ENCODE data around the gene DISC1.
"Not testable (repeated sequence)": the region's sequence is repeated elsewhere in the genome, so short reads cannot be mapped to it uniquely, and the experiment has no call there.

The DISC1 gene

GRCh38 chr1:231763456-231763855 lies 136.9 kb downstream of the DISC1 start:
- DNase-seq (ENCODE audit: low read depth in 2 of 2, low spot score in 1 of 2): no peak

GRCh38 chr1:231765825-231766224 lies 139.2 kb downstream of the DISC1 start:
- not testable (repeated sequence) for DNase-seq (ENCODE audit: low read depth in 2 of 2, low spot score in 1 of 2)

- DNase-seq (ENCODE audit: low read depth in 2 of 2, low spot score in 1 of 2): no peak
Measured at GRCh38 chr1:231767471-231767870, 140.9 kb downstream of the DISC1 start.

DNA sequence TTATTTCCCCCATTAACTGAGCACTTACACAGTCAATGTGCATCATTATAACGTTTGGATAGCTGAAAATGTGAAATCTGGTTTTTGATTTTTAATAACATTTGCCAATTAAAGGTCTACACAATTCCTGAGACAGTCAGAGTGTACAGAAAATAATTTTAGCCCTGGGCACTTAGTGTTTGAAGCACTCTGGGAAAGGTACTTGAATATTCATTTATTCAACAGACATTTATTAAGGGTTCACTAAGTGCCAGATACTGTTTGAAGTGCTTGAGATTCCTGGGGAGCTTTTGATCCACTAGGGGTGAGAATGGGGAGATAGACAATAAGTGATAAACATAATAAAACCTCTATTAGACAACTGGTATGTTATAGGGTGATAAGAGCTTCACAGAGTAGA lies 141.8 kb downstream of the DISC1 start:
- no peak for DNase-seq (ENCODE audit: low read depth in 2 of 2, low spot score in 1 of 2)

DNA sequence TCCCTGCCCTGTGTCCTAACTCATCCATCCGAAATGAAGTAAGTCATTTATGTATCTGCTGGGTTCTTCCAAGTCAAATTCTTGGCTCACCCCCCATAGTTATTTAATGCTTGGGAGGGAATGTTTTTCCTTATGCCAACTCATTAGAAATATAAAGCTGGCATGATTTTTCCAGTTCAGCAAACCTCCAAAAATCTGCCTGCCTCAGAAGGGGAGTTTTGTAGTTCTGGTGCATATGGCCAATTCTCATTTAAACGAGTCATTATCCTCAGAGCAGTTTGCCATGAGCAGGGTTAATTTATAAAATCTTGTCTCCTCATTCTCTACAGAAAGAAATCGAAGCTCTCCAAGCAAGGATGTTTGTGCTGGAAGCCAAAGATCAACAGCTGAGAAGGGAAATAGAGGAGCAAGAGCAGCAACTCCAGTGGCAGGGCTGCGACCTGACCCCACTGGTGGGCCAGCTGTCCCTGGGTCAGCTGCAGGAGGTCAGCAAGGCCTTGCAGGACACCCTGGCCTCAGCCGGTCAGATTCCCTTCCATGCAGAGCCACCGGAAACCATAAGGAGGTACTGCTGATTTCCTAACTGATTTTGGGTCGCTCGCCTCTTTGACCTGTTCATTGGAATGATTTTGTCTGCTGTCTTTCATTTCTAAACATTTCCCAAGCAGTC lies 144.1 kb downstream of the DISC1 start:
- no peak for DNase-seq (ENCODE audit: low read depth in 2 of 2, low spot score in 1 of 2)

DNA sequence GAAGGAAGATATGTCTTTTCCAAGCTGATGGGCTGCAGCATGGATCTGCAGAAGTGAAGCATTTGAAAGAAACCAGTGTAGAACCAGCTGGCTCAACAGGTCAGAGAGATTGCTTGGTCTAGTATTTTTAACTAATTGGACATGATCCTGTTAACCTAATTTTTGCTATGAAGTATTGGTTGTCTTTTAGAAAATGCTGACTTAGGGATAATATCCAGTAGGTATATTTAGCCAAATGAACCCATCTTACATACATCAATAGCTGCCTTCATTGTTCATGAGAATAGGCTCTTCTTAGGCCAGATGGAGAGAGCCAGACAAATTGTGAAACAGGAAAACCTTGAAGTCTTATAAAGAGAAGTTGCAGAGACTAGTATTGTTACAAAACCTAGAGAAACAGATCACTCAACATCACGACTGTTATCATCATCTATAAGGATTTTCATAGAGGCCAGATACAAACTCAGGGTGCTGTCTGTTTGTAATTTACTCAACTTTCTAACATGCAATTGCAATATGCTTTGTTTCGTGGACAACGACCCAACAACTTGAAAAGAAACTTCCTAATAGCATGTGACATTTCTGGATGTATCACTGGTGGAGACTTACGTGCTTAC lies 148.2 kb downstream of the DISC1 start:
- DNase-seq (ENCODE audit: low read depth in 2 of 2, low spot score in 1 of 2): no peak

DNA sequence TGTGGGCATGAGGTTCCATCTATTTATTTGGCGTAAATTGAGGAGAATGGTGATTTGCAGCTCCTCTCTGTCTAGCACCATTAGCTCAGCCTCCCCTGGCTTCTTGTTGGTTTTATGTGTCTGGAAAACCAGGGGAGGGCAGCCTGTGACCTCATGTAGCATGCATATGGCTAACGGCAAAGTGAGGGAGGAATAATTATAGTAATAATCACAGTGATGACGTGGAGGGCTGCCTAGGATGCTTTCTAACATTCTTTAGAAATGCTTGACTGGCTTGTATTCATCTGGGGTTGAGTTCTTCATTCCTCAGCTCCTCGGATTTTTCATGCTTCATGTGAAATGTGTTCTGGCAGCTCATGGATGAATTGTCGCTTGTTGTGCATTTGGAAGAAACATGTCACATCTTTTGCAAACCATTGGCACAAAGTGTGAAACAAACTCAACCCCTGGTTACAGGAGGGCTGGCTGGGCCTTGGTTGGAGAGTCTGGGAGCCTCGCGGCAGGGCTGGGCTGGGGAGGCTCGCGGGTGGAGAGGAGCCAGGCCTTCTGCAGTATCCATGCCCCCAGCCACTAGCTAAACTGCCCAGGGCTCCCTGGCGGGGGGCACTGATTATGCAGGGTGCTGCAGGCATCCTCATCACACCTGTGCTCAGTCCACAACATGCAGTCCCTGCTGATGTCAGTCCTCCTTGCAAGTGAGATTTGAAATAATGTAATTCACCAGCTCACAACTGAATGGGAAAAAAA lies 149.6 kb downstream of the DISC1 start:
- DNase-seq (ENCODE audit: low read depth in 2 of 2, low spot score in 1 of 2): no peak

DNA sequence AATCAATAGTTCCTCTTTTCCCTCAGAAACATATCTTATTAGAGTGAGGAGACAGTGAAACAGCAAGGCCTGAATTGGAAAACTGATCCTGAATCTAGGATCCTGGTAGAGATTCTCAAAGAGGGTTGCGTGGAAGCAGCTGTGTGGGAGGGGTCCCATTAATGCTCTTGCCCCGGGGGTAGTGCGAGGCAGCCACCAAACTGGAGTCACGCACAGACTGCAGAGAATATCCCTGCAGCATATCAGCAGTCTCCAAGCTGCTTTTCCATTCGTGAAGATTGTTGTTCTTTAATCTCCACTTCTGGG lies 150.1 kb downstream of the DISC1 start:
- no peak for DNase-seq (ENCODE audit: low read depth in 2 of 2, low spot score in 1 of 2)

DNA sequence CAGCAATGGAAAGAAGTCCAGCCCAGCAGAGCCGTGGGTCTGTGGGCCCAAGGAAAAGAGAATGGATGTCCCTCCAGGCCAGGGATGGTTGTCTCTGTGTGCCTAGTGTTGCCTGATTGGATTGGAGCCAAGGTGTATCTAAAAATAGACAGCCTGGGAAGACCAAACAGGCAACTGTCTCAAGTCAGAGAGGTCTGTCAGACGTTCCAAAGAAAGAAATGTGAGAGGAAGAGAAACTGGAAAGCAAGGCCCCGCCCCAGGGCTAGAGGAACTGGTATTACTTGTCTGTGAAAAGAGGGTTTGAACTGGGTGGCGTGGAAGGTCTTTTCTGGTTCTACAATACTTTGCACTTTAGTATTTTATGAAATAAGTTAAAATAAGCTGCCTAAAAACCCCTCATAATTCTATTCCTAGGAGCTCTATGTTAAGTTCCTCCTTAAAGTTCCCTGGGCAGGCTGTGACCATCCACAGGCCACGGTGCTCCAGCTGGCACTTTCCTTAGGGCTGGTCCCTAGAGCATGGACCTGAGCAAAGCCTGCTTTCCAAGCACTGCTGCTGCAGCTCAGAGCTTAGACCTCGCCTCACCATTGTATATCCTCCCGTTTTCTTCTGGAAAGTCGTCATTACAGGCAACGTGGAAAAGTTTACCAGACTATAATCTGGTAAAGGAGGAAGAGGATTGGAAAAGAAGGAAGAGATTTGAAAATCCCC lies 151.6 kb downstream of the DISC1 start:
- DNase-seq (ENCODE audit: low read depth in 2 of 2, low spot score in 1 of 2): no peak

DNA sequence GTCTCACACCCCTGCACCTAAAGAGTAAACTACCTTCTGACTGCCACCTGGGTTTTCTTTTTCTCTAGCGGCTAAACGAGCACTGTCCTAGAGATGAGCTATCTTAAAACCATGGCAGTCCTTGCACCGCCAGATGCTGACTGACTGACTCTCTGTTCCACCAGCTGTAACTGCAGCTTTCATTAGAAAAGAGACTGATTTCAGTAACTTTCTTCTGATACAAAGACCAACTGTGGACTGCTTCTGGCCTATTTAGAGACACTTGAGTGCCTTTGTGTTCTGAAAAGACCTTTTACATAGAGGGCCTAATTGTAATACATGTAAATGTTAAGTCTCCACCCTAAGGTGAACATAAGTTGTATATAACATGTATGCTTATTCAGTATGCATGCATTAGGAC lies 152.5 kb downstream of the DISC1 start:
- DNase-seq (ENCODE audit: low read depth in 2 of 2, low spot score in 1 of 2): no peak

DNA sequence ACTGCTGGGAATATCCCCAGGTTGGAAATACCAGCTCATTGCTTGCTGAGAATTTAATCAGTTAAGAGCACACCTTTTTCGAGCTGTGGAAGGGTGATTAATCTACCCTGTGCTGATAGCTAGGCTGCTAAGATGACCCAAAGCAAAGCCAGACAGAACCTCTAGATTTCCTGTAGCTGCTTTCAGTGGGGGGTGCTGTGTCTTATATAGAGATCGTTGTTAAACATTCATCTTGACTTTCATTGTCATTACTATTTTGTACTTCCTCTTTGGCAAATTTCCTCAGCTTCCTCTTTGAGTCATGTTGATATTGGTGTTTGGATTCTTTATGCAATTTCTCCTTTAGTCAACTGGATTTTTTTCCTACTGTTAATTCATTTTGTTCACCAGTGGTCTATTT lies 155.3 kb downstream of the DISC1 start:
- no peak for DNase-seq (ENCODE audit: low read depth in 2 of 2, low spot score in 1 of 2)

- not testable (repeated sequence) for DNase-seq (ENCODE audit: low read depth in 2 of 2, low spot score in 1 of 2)
Measured at GRCh38 chr1:231785073-231785472, 158.5 kb downstream of the DISC1 start.

DNA sequence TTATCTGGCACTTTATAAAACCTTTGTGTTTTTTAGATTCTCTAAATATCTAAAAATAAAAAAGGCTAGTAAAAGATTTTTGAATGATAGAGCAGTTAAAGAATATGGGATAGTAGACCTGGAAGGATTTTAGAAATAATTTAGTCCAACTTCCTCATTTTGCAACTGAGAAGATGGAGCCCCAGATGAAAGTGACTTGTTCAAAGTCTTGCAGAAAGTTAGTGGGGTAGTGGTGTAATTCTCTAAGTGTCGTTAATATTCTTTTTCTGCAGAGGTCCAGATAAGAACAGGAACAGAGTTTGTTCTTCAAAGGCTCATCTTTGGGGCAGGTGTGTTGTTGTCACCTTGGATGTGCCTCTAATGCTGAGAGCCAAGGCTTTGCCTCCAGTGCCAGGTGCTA lies 159.5 kb downstream of the DISC1 start:
- DNase-seq (ENCODE audit: low read depth in 2 of 2, low spot score in 1 of 2): no peak

- DNase-seq (ENCODE audit: low read depth in 2 of 2, low spot score in 1 of 2): no peak
Measured at GRCh38 chr1:231792634-231793033, 166.0 kb downstream of the DISC1 start.

- DNase-seq (ENCODE audit: low read depth in 2 of 2, low spot score in 1 of 2): no peak
Measured at GRCh38 chr1:231793893-231794292, 167.3 kb downstream of the DISC1 start.

DNA sequence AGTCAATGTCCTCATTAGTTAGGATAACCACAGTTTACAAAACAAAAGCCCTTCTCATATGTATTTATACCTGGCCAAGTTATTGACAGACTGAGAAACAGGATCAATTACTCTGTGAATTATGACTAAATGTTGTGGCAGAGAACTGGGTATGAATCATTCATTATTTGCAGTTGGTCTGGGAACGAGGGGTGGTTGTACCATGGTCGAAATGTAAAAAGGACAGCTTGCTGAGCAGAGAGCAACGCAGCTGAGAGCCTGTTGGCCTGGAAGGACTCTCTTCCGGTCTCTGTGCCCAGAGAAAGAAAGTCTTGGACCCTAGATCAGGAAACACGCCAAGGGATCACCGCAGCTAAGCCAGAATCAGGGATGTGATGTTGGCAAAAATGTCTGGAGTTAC lies 169.6 kb downstream of the DISC1 start:
- no peak for DNase-seq (ENCODE audit: low read depth in 2 of 2, low spot score in 1 of 2)

GRCh38 chr1:231799363-231799986 lies 172.9 kb downstream of the DISC1 start:
- DNase-seq (ENCODE audit: low read depth in 2 of 2, low spot score in 1 of 2): no peak

GRCh38 chr1:231800108-231800507 lies 173.5 kb downstream of the DISC1 start:
- DNase-seq (ENCODE audit: low read depth in 2 of 2, low spot score in 1 of 2): no peak

GRCh38 chr1:231801042-231801585 lies 174.5 kb downstream of the DISC1 start:
- DNase-seq (ENCODE audit: low read depth in 2 of 2, low spot score in 1 of 2): no peak

GRCh38 chr1:231803353-231803752 lies 176.8 kb downstream of the DISC1 start:
- DNase-seq (ENCODE audit: low read depth in 2 of 2, low spot score in 1 of 2): no peak
